Immature natural killer cell (primary cell): ENCODE measurements around the gene WSB1. TPM values are rescaled to one million over a fixed set of nuclear protein-coding genes. Genes with fewer than 3 reads are reported as not detected.

Experiments
- DNase-seq, 3 donors: peaks; one replicate each; pipeline ENCODE4 v3.0.0; 2022; ENCODE audit warnings: mixed read lengths in 1 of 3
- H3K27ac Mint-ChIP-seq, 6 donors: one replicate each; pipeline ENCODE4 v1.8.0; 2020; ENCODE audit warnings: mixed read lengths in 6 of 6, mild to moderate bottlenecking in 5 of 6, inconsistent platforms in 4 of 6, moderate library complexity in 3 of 6
- H3K27me3 Mint-ChIP-seq, 3 donors: one replicate each; pipeline ENCODE4 v1.8.0; 2020 to 2021; ENCODE audit warnings: low read depth in 3 of 3, mild to moderate bottlenecking in 3 of 3, mixed read lengths in 3 of 3, moderate library complexity in 3 of 3, inconsistent platforms in 1 of 3
- H3K36me3 Mint-ChIP-seq, 3 donors: one replicate each; pipeline ENCODE4 v1.8.0; 2020; ENCODE audit warnings: mixed read lengths in 3 of 3, inconsistent platforms in 2 of 3, mild to moderate bottlenecking in 2 of 3
- H3K4me1 Mint-ChIP-seq, 2 donors: one replicate each; pipeline ENCODE4 v1.8.0; 2020; ENCODE audit warnings: inconsistent platforms in 2 of 2, mild to moderate bottlenecking in 2 of 2, mixed read lengths in 2 of 2, moderate library complexity in 1 of 2
- H3K4me3 Mint-ChIP-seq, 5 donors: one replicate each; pipeline ENCODE4 v1.8.0; 2020; ENCODE audit warnings: mild to moderate bottlenecking in 5 of 5, mixed read lengths in 5 of 5, inconsistent platforms in 3 of 5, moderate library complexity in 3 of 5
- H3K9me3 Mint-ChIP-seq, 6 donors: one replicate each; pipeline ENCODE4 v1.8.0; 2020; ENCODE audit warnings: mild to moderate bottlenecking in 6 of 6, mixed read lengths in 6 of 6, inconsistent platforms in 4 of 6, moderate library complexity in 3 of 6
- polyA plus RNA-seq, 3 donors: library from polyadenylated mRNA; unstranded; fragments of 300-500 nt; fragmentation: Illumina TruSeq; gene quantifications; one replicate each; pipeline ENCODE4 v1.2.3, GENCODE V29; 2021

Gene WSB1
- polyA plus RNA-seq, 3 donors from 2014 or later: 163 to 253 (median 232) TPM

- peak overlapping the region in 3 of 5 donors; percentile 49 to 60 (median 56) for H3K4me3 Mint-ChIP-seq
- peak overlapping the region; percentile 51 to 93 (median 79) for H3K27ac Mint-ChIP-seq
- peaks cover 0 to 9% (median 0%) of the 10 kb centered on the region in 3 donors for H3K36me3 Mint-ChIP-seq
- no peak for DNase-seq
- H3K4me1 Mint-ChIP-seq: peaks cover 56 to 60% of the 10 kb centered on the region in 2 donors
- no peaks in the 10 kb centered on the region for H3K9me3 Mint-ChIP-seq
- peaks cover 0 to 3% (median 1%) of the 10 kb centered on the region in 3 donors for H3K27me3 Mint-ChIP-seq
Observed at GRCh38 chr17:27340575-27340974, 46.7 kb downstream of the WSB1 start.

GRCh38 chr17:27341041-27341471, 47.1 kb downstream of the WSB1 start:
- Mint-ChIP-seq H3K27ac (peak overlapping the region; percentile 51 to 90 (median 72)), H3K4me3 (peak overlapping the region in 4 of 5 donors; percentile 21 to 60 (median 52)), H3K27me3 (peaks cover 0 to 3% (median 1%) of the 10 kb centered on the region in 3 donors), H3K9me3 (no peaks in the 10 kb centered on the region), H3K36me3 (peaks cover 0 to 9% (median 0%) of the 10 kb centered on the region in 3 donors), H3K4me1 (peaks cover 60 to 65% of the 10 kb centered on the region in 2 donors)
- DNase-seq: no peak

DNA sequence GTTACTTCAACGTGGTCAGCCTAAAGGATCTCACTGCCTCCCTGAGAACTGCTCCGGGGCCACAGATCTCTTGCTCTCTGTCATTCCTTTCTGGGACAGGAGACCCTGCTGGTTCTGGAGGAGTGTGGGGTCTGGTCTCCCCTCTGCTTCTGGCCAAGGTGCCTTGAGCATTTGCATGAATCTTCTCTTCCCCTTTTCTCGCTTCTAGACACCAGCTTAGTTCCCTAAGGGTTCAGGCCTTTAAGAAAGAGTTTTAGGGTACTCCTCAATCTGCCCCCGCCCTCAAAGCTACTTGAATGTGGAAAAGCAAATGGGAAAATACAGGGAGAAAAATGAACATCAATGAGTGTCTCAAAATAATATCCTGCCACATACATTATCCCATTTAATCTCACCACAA, 48.1 kb downstream of the WSB1 start:
- no peak for DNase-seq
- H3K36me3 Mint-ChIP-seq: peaks cover 0 to 5% (median 0%) of the 10 kb centered on the region in 3 donors
- peak overlapping the region in 2 of 5 donors; percentile 33 to 39 for H3K4me3 Mint-ChIP-seq
- H3K27me3 Mint-ChIP-seq: peaks cover 0 to 7% (median 1%) of the 10 kb centered on the region in 3 donors
- peaks cover 67 to 75% of the 10 kb centered on the region in 2 donors for H3K4me1 Mint-ChIP-seq
- peak overlapping the region in 2 of 6 donors; percentile 13 to 26 for H3K27ac Mint-ChIP-seq
- no peaks in the 10 kb centered on the region for H3K9me3 Mint-ChIP-seq

- Mint-ChIP-seq H3K27ac (peak overlapping the region in 2 of 6 donors; percentile 12 to 87), H3K4me1 (peaks cover 73 to 79% of the 10 kb centered on the region in 2 donors), H3K27me3 (peaks cover 0 to 8% (median 1%) of the 10 kb centered on the region in 3 donors), H3K36me3 (peaks cover 0 to 5% (median 0%) of the 10 kb centered on the region in 3 donors), H3K4me3 (no peak overlapping the region), H3K9me3 (no peaks in the 10 kb centered on the region)
- no peak for DNase-seq
Observed at GRCh38 chr17:27343294-27343693, 49.4 kb downstream of the WSB1 start.

DNA sequence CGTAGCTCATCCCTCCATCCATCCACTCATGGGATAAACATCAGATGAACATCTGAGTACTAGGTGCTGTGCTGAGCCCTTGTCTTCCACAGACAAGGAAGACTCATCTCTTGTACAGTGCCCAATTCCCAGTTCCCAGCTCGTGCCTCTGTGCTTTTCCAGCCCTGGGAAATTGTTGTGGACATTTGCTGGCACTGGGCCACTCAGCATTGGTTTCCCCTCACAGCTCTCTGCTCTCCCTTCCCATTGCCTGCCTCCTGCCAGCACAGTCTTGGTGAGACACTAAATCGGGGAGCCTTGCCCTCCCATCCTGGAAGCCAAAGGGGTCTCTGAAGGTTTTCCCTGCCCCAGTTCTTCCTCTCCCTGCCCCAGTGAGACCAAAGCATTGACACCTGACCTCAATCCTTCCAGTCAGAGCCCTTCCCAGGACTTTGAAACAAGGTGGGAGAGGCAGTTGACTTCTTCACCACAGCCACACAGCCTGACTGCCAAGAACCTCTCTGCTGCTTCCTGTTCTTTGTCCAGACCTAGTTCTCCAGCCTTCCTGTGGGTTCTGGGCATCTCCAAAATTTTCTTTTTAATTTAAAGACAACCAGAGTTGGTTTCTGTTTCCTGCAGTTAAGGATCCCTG, 50.2 kb downstream of the WSB1 start:
- Mint-ChIP-seq H3K27ac (peak overlapping the region in 4 of 6 donors; percentile 3 to 87 (median 66)), H3K4me1 (peaks cover 70 to 75% of the 10 kb centered on the region in 2 donors), H3K36me3 (peaks cover 0 to 5% (median 0%) of the 10 kb centered on the region in 3 donors), H3K27me3 (peaks cover 0 to 8% (median under 1%) of the 10 kb centered on the region in 3 donors), H3K9me3 (no peaks in the 10 kb centered on the region), H3K4me3 (no peak overlapping the region)
- DNase-seq: no peak

DNA sequence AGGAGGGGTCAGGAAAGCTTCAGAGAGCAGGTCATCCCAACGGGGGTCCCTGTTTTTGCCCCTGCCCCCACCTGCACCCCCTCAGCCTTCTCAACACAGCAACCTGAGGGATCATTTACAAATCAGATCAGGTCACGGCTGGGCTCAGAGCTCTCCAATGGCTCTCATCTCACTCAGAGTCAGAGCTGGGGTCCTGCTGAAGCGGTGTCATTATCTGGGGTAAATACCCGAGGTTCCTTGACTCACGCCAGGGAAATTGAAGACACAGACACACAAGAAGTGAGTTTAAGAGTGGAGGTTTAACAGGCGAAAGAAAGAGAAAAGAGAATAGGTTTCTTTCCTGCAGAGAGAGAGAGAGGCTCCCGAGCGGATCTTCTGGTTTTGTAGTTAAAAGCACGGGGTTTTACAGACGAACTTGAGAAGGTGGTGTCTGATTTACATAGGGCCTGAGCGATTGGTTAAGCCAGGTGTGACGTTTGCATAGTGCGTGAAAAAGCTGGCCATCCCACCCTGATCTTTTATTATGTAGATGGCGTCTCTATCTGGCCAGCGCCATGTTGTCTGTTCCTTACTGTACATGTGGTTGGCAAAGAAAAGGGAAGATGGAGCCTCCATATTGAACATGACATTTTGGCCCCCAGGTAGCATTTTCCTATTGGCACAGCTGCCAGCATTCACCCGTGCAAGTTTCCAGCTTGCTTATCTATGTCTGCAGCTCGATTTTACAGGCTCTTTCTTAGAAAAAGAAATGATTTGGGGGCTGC, 51.4 kb downstream of the WSB1 start:
- peak overlapping the region; percentile 49 to 59 (median 51) for H3K4me3 Mint-ChIP-seq
- H3K9me3 Mint-ChIP-seq: no peaks in the 10 kb centered on the region
- H3K27ac Mint-ChIP-seq: peak overlapping the region; percentile 77 to 95 (median 90)
- no peak for DNase-seq
- H3K27me3 Mint-ChIP-seq: peaks cover 0 to 8% (median 0%) of the 10 kb centered on the region in 3 donors
- H3K36me3 Mint-ChIP-seq: peaks cover 0 to 5% (median 0%) of the 10 kb centered on the region in 3 donors
- H3K4me1 Mint-ChIP-seq: peaks cover 58 to 63% of the 10 kb centered on the region in 2 donors

GRCh38 chr17:27346228-27346899, 52.5 kb downstream of the WSB1 start:
- peaks cover 0 to 8% (median 0%) of the 10 kb centered on the region in 3 donors for H3K27me3 Mint-ChIP-seq

DNA sequence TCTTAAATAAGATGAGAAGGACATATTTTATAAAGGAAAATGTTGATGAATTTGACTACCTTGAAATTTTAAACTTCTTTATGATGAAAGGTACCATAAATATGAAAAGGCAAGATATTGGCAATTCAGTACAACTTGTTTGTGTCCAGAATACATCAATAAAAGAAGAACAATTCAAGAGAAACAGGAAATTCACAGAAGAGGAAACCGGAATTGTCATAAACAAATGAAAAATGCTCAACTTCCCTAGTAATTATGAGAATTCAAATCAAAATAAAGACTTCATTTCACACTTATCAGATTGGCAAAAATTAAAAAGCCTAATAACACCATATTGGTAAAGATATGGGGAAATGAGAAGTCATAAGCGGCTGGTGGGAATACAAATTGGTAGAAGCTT, 54.3 kb downstream of the WSB1 start:
- DNase-seq: no peak
- peaks cover 0 to 5% (median 0%) of the 10 kb centered on the region in 3 donors for H3K36me3 Mint-ChIP-seq
- H3K27me3 Mint-ChIP-seq: peaks cover 0 to 5% (median 0%) of the 10 kb centered on the region in 3 donors
- H3K4me3 Mint-ChIP-seq: peak overlapping the region; percentile 65 to 78 (median 68)
- peak overlapping the region; percentile 68 to 89 (median 84) for H3K27ac Mint-ChIP-seq
- H3K4me1 Mint-ChIP-seq: peaks cover 61 to 72% of the 10 kb centered on the region in 2 donors
- no peaks in the 10 kb centered on the region for H3K9me3 Mint-ChIP-seq

More at GRCh38 chr17:27346228-27346899, 52.5 kb downstream of the WSB1 start:
- Mint-ChIP-seq H3K36me3 (peaks cover 0 to 5% (median 0%) of the 10 kb centered on the region in 3 donors), H3K27ac (peak overlapping the region; percentile 87 to 95 (median 92)), H3K4me3 (peak overlapping the region; percentile 31 to 83 (median 72)), H3K9me3 (no peaks in the 10 kb centered on the region), H3K4me1 (peaks cover 49 to 54% of the 10 kb centered on the region in 2 donors)
- DNase-seq: peak; percentile 34 to 49 (median 48)

DNA sequence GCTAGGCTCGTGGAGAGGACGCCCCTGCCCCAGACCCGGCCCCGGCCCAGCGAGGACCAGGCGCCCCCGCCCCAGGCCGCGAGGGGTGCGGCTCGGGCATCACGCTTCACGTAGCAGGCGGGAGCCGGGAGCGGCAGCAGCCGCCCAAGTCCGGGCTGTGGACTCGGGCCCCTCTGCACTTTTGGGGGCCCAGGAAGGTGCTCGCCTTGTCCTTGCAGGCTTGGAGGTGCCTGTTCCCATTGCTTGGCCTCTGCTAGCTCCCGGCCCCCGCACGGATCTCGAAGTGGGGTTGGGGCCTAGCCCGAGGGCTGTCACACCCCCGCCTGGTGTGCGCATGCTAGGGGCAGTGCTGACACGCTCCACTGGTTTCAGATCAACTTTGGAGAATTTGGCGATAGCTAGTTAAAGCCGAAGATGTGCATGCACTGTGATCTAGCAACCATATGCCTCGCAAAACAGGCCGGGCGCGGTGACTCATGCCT, 55.7 kb downstream of the WSB1 start:
- peak overlapping the region in 3 of 5 donors; percentile 18 to 44 (median 35) for H3K4me3 Mint-ChIP-seq
- H3K36me3 Mint-ChIP-seq: no peaks in the 10 kb centered on the region
- peak overlapping the region in 4 of 6 donors; percentile 25 to 75 (median 36) for H3K27ac Mint-ChIP-seq
- DNase-seq: no peak
- peaks cover 62 to 67% of the 10 kb centered on the region in 2 donors for H3K4me1 Mint-ChIP-seq
- H3K27me3 Mint-ChIP-seq: peaks cover 0 to 5% (median 0%) of the 10 kb centered on the region in 3 donors
- no peaks in the 10 kb centered on the region for H3K9me3 Mint-ChIP-seq

GRCh38 chr17:27351759-27352158, 57.8 kb downstream of the WSB1 start:
- DNase-seq: no peak
- Mint-ChIP-seq H3K27ac (peak overlapping the region; percentile 24 to 92 (median 86)), H3K4me3 (peak overlapping the region in 3 of 5 donors; percentile 10 to 91 (median 47)), H3K9me3 (no peaks in the 10 kb centered on the region), H3K27me3 (peaks cover 0 to 2% (median 0%) of the 10 kb centered on the region in 3 donors), H3K36me3 (no peaks in the 10 kb centered on the region), H3K4me1 (peaks cover 50 to 51% of the 10 kb centered on the region in 2 donors)

GRCh38 chr17:27352448-27353032, 58.6 kb downstream of the WSB1 start:
- Mint-ChIP-seq H3K27ac (peak overlapping the region; percentile 71 to 92 (median 88)), H3K36me3 (no peaks in the 10 kb centered on the region), H3K4me1 (peaks cover 42 to 45% of the 10 kb centered on the region in 2 donors), H3K27me3 (peaks cover 0 to 3% (median 0%) of the 10 kb centered on the region in 3 donors), H3K9me3 (no peaks in the 10 kb centered on the region), H3K4me3 (peak overlapping the region; percentile 72 to 92 (median 82))
- DNase-seq: no peak

- peaks cover 37 to 41% of the 10 kb centered on the region in 2 donors for H3K4me1 Mint-ChIP-seq
- H3K4me3 Mint-ChIP-seq: peak overlapping the region; percentile 72 to 92 (median 82)
- peaks cover 0 to 2% (median 0%) of the 10 kb centered on the region in 3 donors for H3K27me3 Mint-ChIP-seq
- H3K36me3 Mint-ChIP-seq: no peaks in the 10 kb centered on the region
- H3K9me3 Mint-ChIP-seq: no peaks in the 10 kb centered on the region
- H3K27ac Mint-ChIP-seq: peak overlapping the region; percentile 71 to 92 (median 88)
- no peak for DNase-seq
Observed at GRCh38 chr17:27353033-27353460, 59.1 kb downstream of the WSB1 start.
